Measurements from ENCODE around the gene ATP5F1E. TPM values are rescaled to one million over a fixed set of nuclear protein-coding genes. Genes with fewer than 3 reads are reported as not detected.

Gene ATP5F1E
- total RNA-seq, 1 donor from 2014 or later = 28.2 TPM

GRCh38 chr20:59002874-59003399 is 29.2 kb downstream of the ATP5F1E start:
- H3K27ac ChIP-seq (ENCODE audit: low read depth, low read length) = no peak overlapping the region
- no peaks in the 10 kb centered on the region for H3K27me3 ChIP-seq (ENCODE audit: control insufficient read depth in 3 of 3, insufficient read depth in 3 of 3, low read length in 3 of 3)
- peak overlapping the region in 1 of 3 donors; percentile 38 for H3K4me3 ChIP-seq (ENCODE audit: low read length in 3 of 3)
- peak overlapping the region in 1 of 3 donors; percentile 8 for H3K9ac ChIP-seq (ENCODE audit: low read depth in 1 of 3, low read length in 3 of 3)
- H3K9me3 ChIP-seq (ENCODE audit: control insufficient read depth in 3 of 3, low read length in 3 of 3) = no peaks in the 10 kb centered on the region
- peaks cover 27 to 38% (median 36%) of the 10 kb centered on the region in 3 donors for H3K4me1 ChIP-seq (ENCODE audit: control insufficient read depth in 3 of 3, insufficient read depth in 3 of 3, low read length in 3 of 3)
- H3K36me3 ChIP-seq (ENCODE audit: control insufficient read depth in 3 of 3, insufficient read depth in 3 of 3, low read length in 3 of 3) = peaks cover 22 to 35% (median 26%) of the 10 kb centered on the region in 3 donors

- peaks cover 27 to 38% (median 34%) of the 10 kb centered on the region in 3 donors for H3K4me1 ChIP-seq (ENCODE audit: control insufficient read depth in 3 of 3, insufficient read depth in 3 of 3, low read length in 3 of 3)
- H3K27me3 ChIP-seq (ENCODE audit: control insufficient read depth in 3 of 3, insufficient read depth in 3 of 3, low read length in 3 of 3) = no peaks in the 10 kb centered on the region
- H3K9me3 ChIP-seq (ENCODE audit: control insufficient read depth in 3 of 3, low read length in 3 of 3) = no peaks in the 10 kb centered on the region
- H3K4me3 ChIP-seq (ENCODE audit: low read length in 3 of 3) = no peak overlapping the region
- no peak overlapping the region for H3K27ac ChIP-seq (ENCODE audit: low read depth, low read length)
- peaks cover 27 to 40% (median 30%) of the 10 kb centered on the region in 3 donors for H3K36me3 ChIP-seq (ENCODE audit: control insufficient read depth in 3 of 3, insufficient read depth in 3 of 3, low read length in 3 of 3)
- no peak overlapping the region for H3K9ac ChIP-seq (ENCODE audit: low read depth in 1 of 3, low read length in 3 of 3)
These were observed 29.7 kb downstream of the ATP5F1E start for GRCh38 chr20:59002388-59002787.

GRCh38 chr20:59001449-59002171 is 30.5 kb downstream of the ATP5F1E start:
- H3K4me1 ChIP-seq (ENCODE audit: control insufficient read depth in 3 of 3, insufficient read depth in 3 of 3, low read length in 3 of 3) = peaks cover 27 to 37% (median 34%) of the 10 kb centered on the region in 3 donors
- H3K27me3 ChIP-seq (ENCODE audit: control insufficient read depth in 3 of 3, insufficient read depth in 3 of 3, low read length in 3 of 3) = no peaks in the 10 kb centered on the region
- H3K9me3 ChIP-seq (ENCODE audit: control insufficient read depth in 3 of 3, low read length in 3 of 3) = no peaks in the 10 kb centered on the region
- no peak overlapping the region for H3K4me3 ChIP-seq (ENCODE audit: low read length in 3 of 3)
- peaks cover 33 to 47% (median 35%) of the 10 kb centered on the region in 3 donors for H3K36me3 ChIP-seq (ENCODE audit: control insufficient read depth in 3 of 3, insufficient read depth in 3 of 3, low read length in 3 of 3)
- no peak overlapping the region for H3K9ac ChIP-seq (ENCODE audit: low read depth in 1 of 3, low read length in 3 of 3)
- no peak overlapping the region for H3K27ac ChIP-seq (ENCODE audit: low read depth, low read length)

- Histone ChIP-seq H3K36me3 (ENCODE audit: control insufficient read depth in 3 of 3, insufficient read depth in 3 of 3, low read length in 3 of 3) (peaks cover 38 to 52% (median 40%) of the 10 kb centered on the region in 3 donors), H3K4me1 (ENCODE audit: control insufficient read depth in 3 of 3, insufficient read depth in 3 of 3, low read length in 3 of 3) (peaks cover 23 to 32% (median 29%) of the 10 kb centered on the region in 3 donors), H3K4me3 (ENCODE audit: low read length in 3 of 3) (no peak overlapping the region), H3K9ac (ENCODE audit: low read depth in 1 of 3, low read length in 3 of 3) (no peak overlapping the region), H3K27ac (ENCODE audit: low read depth, low read length) (no peak overlapping the region), H3K9me3 (ENCODE audit: control insufficient read depth in 3 of 3, low read length in 3 of 3) (no peaks in the 10 kb centered on the region), H3K27me3 (ENCODE audit: control insufficient read depth in 3 of 3, insufficient read depth in 3 of 3, low read length in 3 of 3) (no peaks in the 10 kb centered on the region)
These were observed 31.1 kb downstream of the ATP5F1E start for GRCh38 chr20:59001068-59001448.

GRCh38 chr20:59000326-59000725 is 31.8 kb downstream of the ATP5F1E start:
- Histone ChIP-seq H3K4me1 (ENCODE audit: control insufficient read depth in 3 of 3, insufficient read depth in 3 of 3, low read length in 3 of 3) (peaks cover 15 to 24% (median 21%) of the 10 kb centered on the region in 3 donors), H3K9me3 (ENCODE audit: control insufficient read depth in 3 of 3, low read length in 3 of 3) (no peaks in the 10 kb centered on the region), H3K36me3 (ENCODE audit: control insufficient read depth in 3 of 3, insufficient read depth in 3 of 3, low read length in 3 of 3) (peaks cover 45 to 60% (median 47%) of the 10 kb centered on the region in 3 donors), H3K9ac (ENCODE audit: low read depth in 1 of 3, low read length in 3 of 3) (no peak overlapping the region), H3K4me3 (ENCODE audit: low read length in 3 of 3) (no peak overlapping the region), H3K27me3 (ENCODE audit: control insufficient read depth in 3 of 3, insufficient read depth in 3 of 3, low read length in 3 of 3) (no peaks in the 10 kb centered on the region), H3K27ac (ENCODE audit: low read depth, low read length) (no peak overlapping the region)

GRCh38 chr20:58998656-58999055 is 33.5 kb downstream of the ATP5F1E start:
- Histone ChIP-seq H3K4me3 (ENCODE audit: low read length in 3 of 3) (no peak overlapping the region), H3K9me3 (ENCODE audit: control insufficient read depth in 3 of 3, low read length in 3 of 3) (no peaks in the 10 kb centered on the region), H3K4me1 (ENCODE audit: control insufficient read depth in 3 of 3, insufficient read depth in 3 of 3, low read length in 3 of 3) (peaks cover 6 to 10% (median 8%) of the 10 kb centered on the region in 3 donors)

GRCh38 chr20:58997141-58997770 is 34.9 kb downstream of the ATP5F1E start:
- H3K4me1 ChIP-seq (ENCODE audit: control insufficient read depth in 3 of 3, insufficient read depth in 3 of 3, low read length in 3 of 3) = peaks cover 4 to 7% (median 5%) of the 10 kb centered on the region in 3 donors
- H3K9ac ChIP-seq (ENCODE audit: low read depth in 1 of 3, low read length in 3 of 3) = no peak overlapping the region
- no peaks in the 10 kb centered on the region for H3K27me3 ChIP-seq (ENCODE audit: control insufficient read depth in 3 of 3, insufficient read depth in 3 of 3, low read length in 3 of 3)
- H3K9me3 ChIP-seq (ENCODE audit: control insufficient read depth in 3 of 3, low read length in 3 of 3) = no peaks in the 10 kb centered on the region
- H3K36me3 ChIP-seq (ENCODE audit: control insufficient read depth in 3 of 3, insufficient read depth in 3 of 3, low read length in 3 of 3) = peaks cover 59 to 81% (median 72%) of the 10 kb centered on the region in 3 donors
- no peak overlapping the region for H3K27ac ChIP-seq (ENCODE audit: low read depth, low read length)
- H3K4me3 ChIP-seq (ENCODE audit: low read length in 3 of 3) = no peak overlapping the region

More at GRCh38 chr20:58998656-58999055, 33.5 kb downstream of the ATP5F1E start:
- Histone ChIP-seq H3K9ac (ENCODE audit: low read depth in 1 of 3, low read length in 3 of 3) (no peak overlapping the region), H3K27ac (ENCODE audit: low read depth, low read length) (no peak overlapping the region), H3K27me3 (ENCODE audit: control insufficient read depth in 3 of 3, insufficient read depth in 3 of 3, low read length in 3 of 3) (no peaks in the 10 kb centered on the region), H3K36me3 (ENCODE audit: control insufficient read depth in 3 of 3, insufficient read depth in 3 of 3, low read length in 3 of 3) (peaks cover 53 to 72% (median 58%) of the 10 kb centered on the region in 3 donors)

- H3K36me3 ChIP-seq (ENCODE audit: control insufficient read depth in 3 of 3, insufficient read depth in 3 of 3, low read length in 3 of 3) = peaks cover 58 to 82% (median 74%) of the 10 kb centered on the region in 3 donors
- no peak overlapping the region for H3K27ac ChIP-seq (ENCODE audit: low read depth, low read length)
- H3K9ac ChIP-seq (ENCODE audit: low read depth in 1 of 3, low read length in 3 of 3) = no peak overlapping the region
These were observed 35.9 kb downstream of the ATP5F1E start for GRCh38 chr20:58996226-58996611.

GRCh38 chr20:58995461-58996225 is 36.5 kb downstream of the ATP5F1E start:
- Histone ChIP-seq H3K9ac (ENCODE audit: low read depth in 1 of 3, low read length in 3 of 3) (no peak overlapping the region), H3K27ac (ENCODE audit: low read depth, low read length) (no peak overlapping the region), H3K4me3 (ENCODE audit: low read length in 3 of 3) (no peak overlapping the region), H3K9me3 (ENCODE audit: control insufficient read depth in 3 of 3, low read length in 3 of 3) (no peaks in the 10 kb centered on the region), H3K27me3 (ENCODE audit: control insufficient read depth in 3 of 3, insufficient read depth in 3 of 3, low read length in 3 of 3) (no peaks in the 10 kb centered on the region), H3K36me3 (ENCODE audit: control insufficient read depth in 3 of 3, insufficient read depth in 3 of 3, low read length in 3 of 3) (peaks cover 62 to 83% (median 74%) of the 10 kb centered on the region in 3 donors), H3K4me1 (ENCODE audit: control insufficient read depth in 3 of 3, insufficient read depth in 3 of 3, low read length in 3 of 3) (peaks cover 5 to 9% (median 8%) of the 10 kb centered on the region in 3 donors)

More at GRCh38 chr20:58996226-58996611, 35.9 kb downstream of the ATP5F1E start:
- H3K27me3 ChIP-seq (ENCODE audit: control insufficient read depth in 3 of 3, insufficient read depth in 3 of 3, low read length in 3 of 3) = no peaks in the 10 kb centered on the region
- H3K4me3 ChIP-seq (ENCODE audit: low read length in 3 of 3) = no peak overlapping the region
- H3K4me1 ChIP-seq (ENCODE audit: control insufficient read depth in 3 of 3, insufficient read depth in 3 of 3, low read length in 3 of 3) = peaks cover 5 to 9% (median 8%) of the 10 kb centered on the region in 3 donors
- no peaks in the 10 kb centered on the region for H3K9me3 ChIP-seq (ENCODE audit: control insufficient read depth in 3 of 3, low read length in 3 of 3)
